Activated CD4-positive, CD25-positive, alpha-beta regulatory T cell (primary cell): ENCODE data around the gene RXFP4.
"Not testable (repeated sequence)": the region's sequence is repeated elsewhere in the genome, so short reads cannot be mapped to it uniquely, and the experiment has no call there.

Experiments used
- DNase-seq, 4 experiments: peaks; one replicate each; lab custom pipeline; 2025; lab: John Stamatoyannopoulos, UW

The RXFP4 gene

GRCh38 chr1:155940993-155941844, at the start of gene RXFP4:
RXFP4 (plus strand) TSS chr1:155941638; CDS start chr1:155941710, 72 bp downstream.
- no peak for DNase-seq

GRCh38 chr1:155892796-155893195, 48.6 kb upstream of the RXFP4 start:
- DNase-seq = no peak

GRCh38 chr1:155893389-155894142, 47.9 kb upstream of the RXFP4 start:
- no peak for DNase-seq

- DNase-seq = not testable (repeated sequence)
Measured at GRCh38 chr1:155895617-155896016, 45.8 kb upstream of the RXFP4 start.

GRCh38 chr1:155896476-155896875, 45.0 kb upstream of the RXFP4 start:
- not testable (repeated sequence) for DNase-seq

- no peak for DNase-seq
Measured at GRCh38 chr1:155897746-155898145, 43.7 kb upstream of the RXFP4 start.

- DNase-seq = no peak
Measured at GRCh38 chr1:155898888-155899287, 42.5 kb upstream of the RXFP4 start.

GRCh38 chr1:155899683-155900082, 41.8 kb upstream of the RXFP4 start:
- DNase-seq = no peak

- DNase-seq = no peak
Measured at GRCh38 chr1:155900161-155900560, 41.3 kb upstream of the RXFP4 start.

- DNase-seq = no peak
Measured at GRCh38 chr1:155904261-155904660, 37.2 kb upstream of the RXFP4 start.

- DNase-seq = no peak
Measured at GRCh38 chr1:155909894-155910293, 31.5 kb upstream of the RXFP4 start.

GRCh38 chr1:155910621-155911121, 30.8 kb upstream of the RXFP4 start:
- no peak for DNase-seq

GRCh38 chr1:155911156-155912055, 30.0 kb upstream of the RXFP4 start, which contains the start of gene RIT1:
RIT1 (minus strand) TSS chr1:155911349; CDS start chr1:155910761, 588 bp downstream.
- DNase-seq = peak; percentile 65 to 75 (median 70)

GRCh38 chr1:155912056-155912536, 29.3 kb upstream of the RXFP4 start:
- DNase-seq = no peak

GRCh38 chr1:155913969-155914757, 27.3 kb upstream of the RXFP4 start:
- DNase-seq = no peak

- DNase-seq = no peak
Measured at GRCh38 chr1:155918660-155919059, 22.8 kb upstream of the RXFP4 start.

GRCh38 chr1:155919801-155920200, 21.6 kb upstream of the RXFP4 start:
- DNase-seq = no peak

- no peak for DNase-seq
Measured at GRCh38 chr1:155920717-155921116, 20.7 kb upstream of the RXFP4 start.

GRCh38 chr1:155925506-155925905, 15.9 kb upstream of the RXFP4 start:
- DNase-seq = no peak

- no peak for DNase-seq
Measured at GRCh38 chr1:155929057-155929456, 12.4 kb upstream of the RXFP4 start.

GRCh38 chr1:155930725-155931124, 10.7 kb upstream of the RXFP4 start:
- DNase-seq = not testable (repeated sequence)
